ENCODE results near the gene ZBTB18.

The ZBTB18 gene

GRCh38 chr1:244063498-244063897 is 12.4 kb downstream of the ZBTB18 start:
- no peak for DNase-seq (ENCODE audit: low spot score)

GRCh38 chr1:244064621-244065020 is 13.5 kb downstream of the ZBTB18 start:
- no peak for DNase-seq (ENCODE audit: low spot score)

- no peak for DNase-seq (ENCODE audit: low spot score)
Measured at GRCh38 chr1:244065063-244065793, 14.1 kb downstream of the ZBTB18 start.

GRCh38 chr1:244065960-244066388 is 14.9 kb downstream of the ZBTB18 start:
- DNase-seq (ENCODE audit: low spot score) = no peak

- DNase-seq (ENCODE audit: low spot score) = no peak
Measured at GRCh38 chr1:244066954-244067716, 16.1 kb downstream of the ZBTB18 start.

GRCh38 chr1:244067893-244068292 is 16.8 kb downstream of the ZBTB18 start:
- DNase-seq (ENCODE audit: low spot score) = no peak

- DNase-seq (ENCODE audit: low spot score) = no peak
Measured at GRCh38 chr1:244068567-244068966, 17.5 kb downstream of the ZBTB18 start.

- DNase-seq (ENCODE audit: low spot score) = no peak
Measured at GRCh38 chr1:244069326-244069898, 18.3 kb downstream of the ZBTB18 start.

GRCh38 chr1:244074559-244075171 is 23.6 kb downstream of the ZBTB18 start:
- DNase-seq (ENCODE audit: low spot score) = no peak

- DNase-seq (ENCODE audit: low spot score) = no peak
Measured at GRCh38 chr1:244075247-244075722, 24.2 kb downstream of the ZBTB18 start.

- DNase-seq (ENCODE audit: low spot score) = no peak
Measured at GRCh38 chr1:244076740-244077139, 25.7 kb downstream of the ZBTB18 start.

GRCh38 chr1:244077473-244078220 is 26.6 kb downstream of the ZBTB18 start:
- DNase-seq (ENCODE audit: low spot score) = no peak

GRCh38 chr1:244080343-244080929 is 29.4 kb downstream of the ZBTB18 start:
- no peak for DNase-seq (ENCODE audit: low spot score)

GRCh38 chr1:244082969-244083368 is 31.9 kb downstream of the ZBTB18 start:
- no peak for DNase-seq (ENCODE audit: low spot score)

GRCh38 chr1:244083383-244083943 is 32.4 kb downstream of the ZBTB18 start:
- DNase-seq (ENCODE audit: low spot score) = no peak

GRCh38 chr1:244084763-244085162 is 33.7 kb downstream of the ZBTB18 start:
- no peak for DNase-seq (ENCODE audit: low spot score)

GRCh38 chr1:244085891-244086290 is 34.8 kb downstream of the ZBTB18 start:
- DNase-seq (ENCODE audit: low spot score) = no peak

GRCh38 chr1:244087021-244087560 is 36.0 kb downstream of the ZBTB18 start:
- DNase-seq (ENCODE audit: low spot score) = no peak

- DNase-seq (ENCODE audit: low spot score) = no peak
Measured at GRCh38 chr1:244087611-244088010, 36.5 kb downstream of the ZBTB18 start.

GRCh38 chr1:244088161-244088560 is 37.1 kb downstream of the ZBTB18 start:
- DNase-seq (ENCODE audit: low spot score) = no peak

- no peak for DNase-seq (ENCODE audit: low spot score)
Measured at GRCh38 chr1:244089561-244089960, 38.5 kb downstream of the ZBTB18 start.
